GM19238 (cell line): ENCODE data around the gene ZKSCAN4.

Source experiments
- DNase-seq: peaks from one replicate; pipeline ENCODE4 v3.0.0; 2011; ENCODE audit warnings: low spot score; ENCODE audit not compliant: insufficient read length

The ZKSCAN4 gene

DNA sequence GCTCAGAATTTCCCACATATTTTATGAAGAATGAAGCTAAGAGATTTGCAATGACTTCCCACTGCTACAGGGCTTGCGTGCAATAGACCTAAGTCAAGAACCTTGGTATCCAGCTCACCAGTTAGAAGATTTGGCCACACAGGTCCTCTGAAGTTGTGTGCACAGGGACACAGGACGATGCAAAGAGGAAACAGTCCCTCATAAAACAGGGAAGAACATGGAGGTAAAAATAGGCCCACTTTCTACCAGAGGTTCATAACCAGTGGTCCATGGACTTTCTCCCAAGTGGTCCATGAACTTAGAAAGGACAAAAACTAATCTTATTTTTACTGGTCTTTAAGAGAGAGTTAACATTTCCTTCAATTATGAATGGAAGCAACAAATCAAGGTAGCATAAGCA lies 1.3 kb downstream of the ZKSCAN4 start:
- no peak for DNase-seq

DNA sequence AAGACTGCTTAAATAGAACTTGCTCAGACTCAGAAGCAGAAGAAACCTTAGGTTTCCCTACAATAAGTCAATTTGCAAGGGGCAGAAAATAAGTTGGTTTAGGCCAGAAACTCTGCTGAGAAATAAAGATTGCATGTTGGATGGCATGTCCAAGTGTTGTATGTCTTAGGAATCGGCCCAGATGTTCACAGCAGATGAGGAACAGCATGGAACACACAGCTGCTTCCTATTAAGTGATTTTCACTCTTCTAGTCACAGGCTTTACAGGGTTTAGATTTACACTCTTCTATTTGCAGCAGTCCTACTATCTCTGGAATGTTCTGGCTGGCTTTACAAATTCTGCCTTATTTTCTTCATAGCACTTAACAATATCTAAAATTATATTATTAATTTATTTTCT lies 3.2 kb downstream of the ZKSCAN4 start:
- DNase-seq = no peak

- DNase-seq = no peak
Observed at GRCh38 chr6:28245206-28245941, 6.7 kb downstream of the ZKSCAN4 start.

GRCh38 chr6:28243946-28244345 lies 8.1 kb downstream of the ZKSCAN4 start:
- DNase-seq = no peak

DNA sequence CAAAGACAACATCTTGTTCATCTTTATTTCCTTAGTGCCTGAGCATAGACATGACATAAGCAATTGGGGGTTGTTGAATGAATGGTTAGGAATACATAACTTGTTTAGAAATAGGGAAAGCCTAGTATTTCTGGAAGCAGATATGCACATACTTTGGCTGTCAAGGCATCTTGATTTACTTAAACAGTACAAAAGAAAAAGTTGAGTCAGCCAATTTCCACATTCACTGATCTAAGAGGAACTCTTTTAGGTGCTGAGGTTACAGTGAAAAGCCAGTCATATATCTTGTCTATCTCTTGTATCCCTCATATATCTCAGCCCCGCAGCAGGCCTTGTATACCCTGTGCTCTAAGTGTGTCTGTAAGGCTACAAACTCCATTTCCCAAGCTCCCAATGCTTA lies 11.6 kb downstream of the ZKSCAN4 start:
- no peak for DNase-seq

- no peak for DNase-seq
Observed at GRCh38 chr6:28239636-28240035, 12.4 kb downstream of the ZKSCAN4 start.

DNA sequence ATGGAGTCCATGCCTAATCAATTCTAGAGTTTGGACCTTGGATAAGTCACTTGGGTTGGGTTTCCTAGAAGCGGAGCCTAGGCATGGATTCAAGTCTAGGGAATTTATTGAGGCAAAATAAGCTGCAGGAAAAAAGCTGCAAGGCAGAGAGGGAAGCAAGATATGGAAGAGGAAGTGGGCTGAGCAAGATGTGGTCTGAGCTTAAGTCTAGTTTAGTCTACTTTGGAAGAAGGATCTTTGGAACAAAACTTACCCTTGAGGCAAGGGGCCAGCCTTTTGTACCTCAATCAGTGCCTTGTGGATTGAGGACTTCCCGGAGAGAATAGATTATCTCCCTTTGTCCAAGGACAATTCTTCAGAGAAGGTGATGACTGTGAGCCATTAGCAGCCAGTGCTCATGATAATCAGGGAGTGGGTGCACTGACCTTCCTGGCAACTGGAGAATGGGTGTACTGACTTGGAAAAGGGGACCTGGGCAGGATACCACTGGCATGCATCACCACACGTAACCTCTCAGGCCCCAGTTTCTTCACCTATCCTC lies 16.1 kb downstream of the ZKSCAN4 start:
- DNase-seq = no peak

DNA sequence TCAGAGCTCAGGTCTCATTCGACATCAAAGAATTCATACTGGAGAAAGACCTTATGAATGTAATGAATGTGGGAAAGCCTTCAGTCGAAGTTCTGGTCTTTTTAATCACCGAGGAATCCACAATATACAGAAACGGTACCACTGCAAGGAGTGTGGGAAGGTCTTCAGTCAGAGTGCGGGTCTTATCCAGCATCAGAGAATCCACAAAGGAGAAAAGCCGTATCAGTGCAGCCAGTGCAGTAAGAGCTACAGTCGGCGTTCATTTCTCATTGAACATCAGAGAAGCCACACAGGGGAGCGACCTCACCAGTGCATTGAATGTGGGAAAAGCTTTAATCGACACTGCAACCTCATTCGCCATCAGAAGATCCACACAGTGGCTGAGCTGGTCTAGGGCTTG lies 19.3 kb downstream of the ZKSCAN4 start:
- no peak for DNase-seq

DNA sequence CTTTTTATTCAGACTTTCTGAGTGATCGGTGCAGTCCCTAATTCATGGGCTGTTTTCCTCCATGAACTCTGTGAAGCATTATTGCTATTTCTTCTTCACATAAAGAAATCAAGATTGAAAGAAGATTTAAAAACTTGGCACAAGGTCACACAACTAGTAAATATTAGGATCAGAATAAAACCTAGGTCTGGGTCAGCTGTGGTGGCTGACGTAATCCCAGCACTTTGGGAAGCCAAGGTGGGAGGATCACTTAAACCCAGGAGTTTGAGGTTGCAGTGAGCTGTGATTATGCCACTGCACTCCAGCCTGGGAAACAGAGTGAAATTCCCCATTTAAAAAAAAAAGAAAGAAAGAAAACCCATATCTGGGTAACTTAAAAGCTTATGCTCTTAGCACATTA lies 25.6 kb downstream of the ZKSCAN4 start:
- DNase-seq = no peak

DNA sequence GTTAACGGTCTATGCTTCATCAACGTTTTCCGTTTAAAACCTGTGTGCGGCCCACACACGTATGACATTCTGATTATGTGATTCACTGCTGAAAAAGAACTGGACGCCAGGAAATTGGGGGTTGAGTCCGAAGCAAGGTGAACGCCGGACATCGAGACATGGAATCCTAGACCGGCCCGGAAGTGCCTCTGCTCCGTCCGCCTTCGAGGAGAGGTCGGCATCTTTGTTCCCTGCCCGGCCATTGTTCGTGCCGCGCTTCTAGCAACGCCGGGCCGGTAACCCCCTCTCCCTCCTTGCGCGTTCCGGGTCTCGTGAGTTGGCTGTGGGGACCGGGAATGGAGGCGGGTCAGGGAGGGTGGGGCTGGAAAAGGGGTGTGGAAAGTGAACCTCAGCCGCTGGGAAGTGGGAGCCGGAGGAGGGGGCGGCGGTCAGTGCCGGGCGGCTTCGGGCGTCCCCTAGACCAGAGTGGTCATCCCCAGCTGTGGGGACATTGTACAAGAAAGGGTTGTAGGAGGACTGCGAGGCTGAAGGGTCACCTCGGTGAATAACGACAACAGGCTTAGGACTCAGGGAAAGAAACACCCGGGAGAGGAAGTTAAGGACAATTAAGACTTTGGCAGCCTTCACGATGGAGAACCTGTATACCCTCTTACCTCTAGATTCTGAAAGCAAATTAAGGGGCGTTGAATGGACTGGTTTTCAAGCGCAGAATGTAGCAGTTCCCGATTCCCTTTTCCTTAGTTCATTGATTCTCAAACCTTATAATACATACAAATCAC lies 26.8 kb downstream of the ZKSCAN4 start, which contains the start of gene ZSCAN9:
Gene ZSCAN9, plus strand, starts transcription at position 220 of the 779 bp plus-strand sequence. CDS start 1,810 bp downstream, outside the sequence.
- DNase-seq = peak; percentile 60

GRCh38 chr6:28224131-28225055 lies 27.7 kb downstream of the ZKSCAN4 start:
- no peak for DNase-seq

DNA sequence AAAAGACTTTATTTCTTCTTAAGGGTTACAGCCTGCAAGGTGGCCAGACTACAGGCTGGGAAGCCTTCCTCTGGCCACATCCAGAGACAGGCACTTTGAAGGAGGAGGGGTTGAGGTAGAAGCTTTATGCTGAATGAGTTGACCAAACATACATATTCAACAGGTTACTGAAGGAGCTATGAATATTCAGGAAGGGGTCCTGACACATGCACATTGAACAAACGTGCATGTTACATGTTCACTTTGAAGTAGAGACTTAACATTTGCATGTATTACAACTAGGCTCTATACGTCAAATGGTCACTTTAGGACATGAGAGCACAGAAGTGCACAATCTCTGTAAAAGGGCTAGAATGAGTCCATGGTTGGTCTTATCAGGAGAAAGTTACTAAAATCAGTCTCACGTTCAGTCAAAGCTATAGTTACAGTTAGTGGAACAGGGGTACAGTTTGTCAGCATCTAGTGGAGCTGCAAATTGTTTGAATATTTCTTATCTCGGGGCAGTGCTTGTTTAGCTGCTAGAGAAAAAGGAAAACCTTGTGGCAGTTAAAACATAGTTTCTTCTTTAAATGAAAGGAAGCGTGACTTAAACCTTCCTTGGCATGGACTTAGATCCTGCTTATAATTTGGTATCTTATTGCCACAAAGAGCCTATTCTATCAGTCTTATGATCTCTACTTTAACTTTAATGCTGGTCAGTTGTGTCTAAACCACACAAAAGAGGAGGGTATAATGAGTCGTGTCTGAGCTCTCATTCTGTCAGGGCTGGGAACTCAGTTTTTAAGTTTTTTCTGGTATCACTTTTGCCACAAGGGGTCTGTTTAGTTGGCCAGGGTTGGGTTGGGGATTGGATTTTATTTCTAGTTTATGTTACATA lies 31.6 kb downstream of the ZKSCAN4 start:
- no peak for DNase-seq

- DNase-seq = peak; percentile 57
Observed at GRCh38 chr6:28218312-28219248, 33.5 kb downstream of the ZKSCAN4 start.

GRCh38 chr6:28217890-28218289 lies 34.2 kb downstream of the ZKSCAN4 start:
- no peak for DNase-seq

DNA sequence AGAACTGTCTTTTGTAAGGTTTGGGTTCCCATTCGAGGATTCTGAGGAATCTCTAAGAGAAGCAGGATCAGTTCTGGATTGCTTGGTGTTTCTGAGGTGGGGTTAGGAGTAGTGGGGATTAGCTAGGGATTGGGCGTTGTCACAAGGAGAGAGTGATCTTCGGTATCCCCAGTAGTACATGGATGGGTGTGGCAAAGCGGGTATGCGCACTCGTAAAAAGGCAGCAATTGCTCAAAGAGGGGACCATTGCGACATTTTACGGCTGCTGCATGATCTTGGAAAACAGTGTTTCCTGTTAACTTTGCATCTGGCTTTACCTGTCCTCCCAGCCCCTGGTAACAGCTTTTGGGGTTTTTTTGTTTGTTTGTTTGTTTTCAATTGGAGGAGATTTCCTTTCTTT lies 36.6 kb downstream of the ZKSCAN4 start:
- no peak for DNase-seq

DNA sequence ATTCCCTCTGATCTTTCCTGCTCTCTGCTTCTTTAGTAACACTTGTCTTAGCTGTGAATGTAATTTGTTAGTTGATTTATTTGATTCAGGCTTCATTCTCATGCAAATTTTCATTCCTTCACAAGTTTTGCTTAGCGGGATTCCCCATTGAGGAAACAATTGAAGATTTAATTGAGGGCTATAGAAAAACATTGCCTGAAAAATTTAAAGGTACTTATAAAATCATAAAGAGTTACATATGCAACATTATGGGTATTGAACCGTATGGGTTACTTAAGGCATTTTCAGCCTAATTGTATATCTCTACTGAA lies 38.9 kb downstream of the ZKSCAN4 start:
- DNase-seq = no peak

GRCh38 chr6:28212510-28213212 lies 39.4 kb downstream of the ZKSCAN4 start:
- DNase-seq = no peak

DNA sequence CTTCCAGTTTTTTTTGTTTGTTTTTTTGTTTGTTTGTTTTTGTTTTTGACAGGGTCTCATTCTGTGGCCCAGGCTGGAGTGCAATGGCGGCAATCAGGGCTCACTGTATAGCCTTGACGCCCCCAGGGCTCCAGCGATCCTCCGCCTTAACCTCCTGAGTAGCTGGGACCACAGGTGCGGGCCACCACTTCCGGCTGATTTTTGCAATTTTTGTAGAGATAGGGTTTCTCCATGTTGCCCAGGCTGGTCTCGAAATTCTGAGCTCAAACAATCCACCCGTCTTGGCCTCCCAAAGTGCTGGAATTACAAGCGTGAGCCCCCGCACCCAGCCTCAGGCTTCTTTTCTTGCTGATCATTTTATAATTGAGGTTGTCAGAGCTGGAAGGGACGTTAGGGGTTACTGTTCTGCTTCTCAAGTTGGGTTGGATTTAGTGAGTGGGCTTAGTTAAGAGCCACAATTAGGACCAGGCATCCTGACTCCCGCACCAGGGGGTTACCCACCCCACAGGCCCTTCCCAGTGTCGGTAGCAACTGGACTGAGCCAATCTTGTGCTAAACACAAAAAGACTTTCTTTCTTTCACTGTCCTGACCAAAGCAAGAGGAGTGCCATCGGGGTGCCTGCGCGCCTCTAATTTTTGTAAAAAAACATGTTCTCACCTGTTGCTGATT lies 40.1 kb downstream of the ZKSCAN4 start:
- DNase-seq = no peak
